Fibroblast of villous mesenchyme (primary cell): Measurements from ENCODE around the gene RAB22A. TPM values are rescaled to one million over a fixed set of nuclear protein-coding genes. Genes with fewer than 3 reads are reported as not detected.
A peak's percentile ranks its signal among the peaks of the same experiment; 100 is the strongest.

ENCODE experiments used
- DNase-seq: peaks from one replicate; pipeline ENCODE4 v3.0.0-alpha.2; 2010; ENCODE audit warnings: low read depth
- H3K4me3 ChIP-seq: 2 replicates; pipeline ENCODE4 v1.5.1; 2011; ENCODE audit warnings: low read depth, mild to moderate bottlenecking, low read length
- CTCF ChIP-seq: IDR thresholded peaks from 2 replicates; pipeline ENCODE4 v1.5.1; 2012; ENCODE audit warnings: low read depth, mild to moderate bottlenecking, low read length; ENCODE audit not compliant: insufficient read depth
- total RNA-seq: library from RNA; depleted of rRNA; stranded (reverse); fragments of >200 nt; gene quantifications from 2 replicates; pipeline ENCODE4 v1.2.3, GENCODE V29; 2012

Gene RAB22A
- total RNA-seq, 1 donor: 20.7 TPM

GRCh38 chr20:58339741-58340140 is 30.2 kb downstream of the RAB22A start:
- no peak for TF ChIP-seq CTCF
- H3K4me3 ChIP-seq: no peak overlapping the region
- no peak for DNase-seq

GRCh38 chr20:58340151-58340550 is 30.6 kb downstream of the RAB22A start:
- no peak overlapping the region for H3K4me3 ChIP-seq
- no peak for TF ChIP-seq CTCF
- no peak for DNase-seq

GRCh38 chr20:58340853-58341252 is 31.3 kb downstream of the RAB22A start:
- no peak overlapping the region for H3K4me3 ChIP-seq
- no peak for TF ChIP-seq CTCF
- peak; percentile 13 for DNase-seq

- DNase-seq: peak; percentile 28
- no peak overlapping the region for H3K4me3 ChIP-seq
- no peak for TF ChIP-seq CTCF
Measured at GRCh38 chr20:58342104-58342945, 32.8 kb downstream of the RAB22A start.

- TF ChIP-seq CTCF: no peak
- DNase-seq: peak; percentile 32
- H3K4me3 ChIP-seq: no peak overlapping the region
Measured at GRCh38 chr20:58344741-58345140, 35.2 kb downstream of the RAB22A start.

GRCh38 chr20:58349570-58349969 is 40.1 kb downstream of the RAB22A start:
- DNase-seq: peak; percentile 64
- H3K4me3 ChIP-seq: no peak overlapping the region
- peak; percentile 17 for TF ChIP-seq CTCF
